ENCODE data around the gene NDUFV3. TPM values are rescaled to one million over a fixed set of nuclear protein-coding genes. Genes with fewer than 3 reads are reported as not detected.

NDUFV3 gene
- total RNA-seq, 2 donors from 2014 or later, result 33.2 to 42.1 TPM

GRCh38 chr21:42853621-42854020, 39.5 kb upstream of the NDUFV3 start:
- WGBS, result 95% methylated on average over 20 of the region's 20 CpGs
- peaks cover 13 to 26% of the 10 kb centered on the region in 2 donors for H3K36me3 ChIP-seq
- H3K9me3 ChIP-seq, result no peaks in the 10 kb centered on the region
- intact Hi-C loops (cut with DNase I), result no loop called here
- H3K4me1 ChIP-seq (replicated peaks), result no peaks in the 10 kb centered on the region
- TF ChIP-seq CTCF (IDR thresholded peaks at IDR 0.05) (no peak), POLR2A (IDR thresholded peaks at IDR 0.05) (no peak), POLR2AphosphoS5 (IDR thresholded peaks at IDR 0.05) (no peak)
- no peaks in the 10 kb centered on the region for H3K27me3 ChIP-seq (replicated peaks; ENCODE audit: insufficient read depth)
- DNase-seq (ENCODE audit: low spot score), result no peak
- no peak overlapping the region for H3K4me3 ChIP-seq
- H3K27ac ChIP-seq, result no peak overlapping the region

GRCh38 chr21:42854246-42855010, 38.7 kb upstream of the NDUFV3 start:
- H3K36me3 ChIP-seq, result peaks cover 13 to 26% of the 10 kb centered on the region in 2 donors
- WGBS, result 92% methylated on average over 28 of the region's 28 CpGs
- no peaks in the 10 kb centered on the region for H3K4me1 ChIP-seq (replicated peaks)
- H3K27ac ChIP-seq, result no peak overlapping the region
- no peaks in the 10 kb centered on the region for H3K9me3 ChIP-seq
- H3K27me3 ChIP-seq (replicated peaks; ENCODE audit: insufficient read depth), result no peaks in the 10 kb centered on the region
- intact Hi-C loops (cut with DNase I), result no loop called here
- no peak for TF ChIP-seq CTCF (IDR thresholded peaks at IDR 0.05)
- TF ChIP-seq POLR2A (IDR thresholded peaks at IDR 0.05), result no peak
- no peak for TF ChIP-seq POLR2AphosphoS5 (IDR thresholded peaks at IDR 0.05)
- no peak overlapping the region for H3K4me3 ChIP-seq
- DNase-seq (ENCODE audit: low spot score), result no peak

DNA sequence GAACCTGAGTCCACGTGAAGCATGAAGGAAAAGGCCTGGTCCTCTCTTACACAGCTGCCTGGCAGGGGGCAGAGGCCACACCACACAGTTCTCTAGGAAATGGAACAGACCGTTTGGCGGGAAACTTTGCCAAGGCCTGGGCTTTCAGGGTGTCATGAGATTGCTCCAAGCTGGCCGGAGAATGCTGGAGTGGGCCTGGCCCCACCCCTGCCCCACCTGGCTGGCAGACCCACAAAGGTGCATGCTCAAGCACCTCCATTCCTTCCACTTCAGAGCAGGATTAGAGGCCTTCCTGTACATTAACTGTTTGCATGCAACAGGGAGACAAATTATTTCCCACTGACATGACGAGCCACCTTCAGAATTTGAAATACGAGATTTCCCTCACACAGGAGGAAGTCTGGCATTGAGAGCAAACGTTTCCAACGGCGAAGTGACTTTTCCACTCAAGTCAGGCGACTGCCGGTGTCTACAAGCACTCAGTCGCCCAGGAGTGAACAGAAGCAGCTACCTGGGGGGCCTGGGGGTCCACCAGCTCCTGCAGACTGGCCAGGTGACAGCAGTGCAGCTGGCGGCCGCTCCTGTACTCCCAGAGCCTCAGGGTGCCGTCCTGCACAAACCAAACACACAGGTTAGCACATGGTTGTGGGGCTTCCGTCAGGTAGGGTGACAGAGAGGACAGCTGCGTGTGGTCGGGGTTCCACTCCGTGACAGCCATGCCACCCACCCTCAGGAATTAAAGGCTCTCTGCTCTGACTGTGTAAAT, 37.8 kb upstream of the NDUFV3 start:
- Histone ChIP-seq H3K27ac (no peak overlapping the region), H3K4me3 (no peak overlapping the region), H3K36me3 (peaks cover 13 to 21% of the 10 kb centered on the region in 2 donors), H3K27me3 (replicated peaks; ENCODE audit: insufficient read depth) (no peaks in the 10 kb centered on the region), H3K4me1 (replicated peaks) (no peaks in the 10 kb centered on the region), H3K9me3 (no peaks in the 10 kb centered on the region)
- no peak for TF ChIP-seq POLR2A (IDR thresholded peaks at IDR 0.05)
- TF ChIP-seq CTCF (IDR thresholded peaks at IDR 0.05), result no peak
- TF ChIP-seq POLR2AphosphoS5 (IDR thresholded peaks at IDR 0.05), result no peak
- WGBS, result 82% methylated on average over 19 of the region's 19 CpGs
- no peak for DNase-seq (ENCODE audit: low spot score)
- intact Hi-C loops (cut with DNase I), result no loop called here

DNA sequence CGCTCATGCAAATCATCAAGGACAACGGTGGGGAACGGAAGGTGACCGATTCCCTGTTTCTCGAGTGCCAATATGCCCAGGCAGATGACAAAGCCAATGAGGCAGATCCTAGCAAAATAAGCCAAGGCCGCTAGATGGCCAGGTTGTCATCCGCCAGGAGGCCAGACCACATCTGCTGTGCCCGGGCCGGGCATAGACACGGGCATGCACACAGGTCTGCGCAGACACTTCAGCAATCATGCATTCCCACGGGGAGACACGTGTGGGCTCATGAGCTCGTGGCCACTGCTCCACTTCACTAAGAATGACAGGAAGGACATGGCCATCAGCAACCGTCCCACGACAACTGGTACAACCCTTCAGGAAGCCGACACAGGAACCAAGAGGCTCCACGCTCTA, 37.2 kb upstream of the NDUFV3 start:
- TF ChIP-seq POLR2AphosphoS5 (IDR thresholded peaks at IDR 0.05), result no peak
- no peak for TF ChIP-seq CTCF (IDR thresholded peaks at IDR 0.05)
- no peak for TF ChIP-seq POLR2A (IDR thresholded peaks at IDR 0.05)
- H3K36me3 ChIP-seq, result peaks cover 13 to 21% of the 10 kb centered on the region in 2 donors

More for the DNA sequence above, 37.2 kb upstream of the NDUFV3 start:
- Histone ChIP-seq H3K4me3 (no peak overlapping the region), H3K27me3 (replicated peaks; ENCODE audit: insufficient read depth) (no peaks in the 10 kb centered on the region), H3K27ac (no peak overlapping the region), H3K9me3 (no peaks in the 10 kb centered on the region), H3K4me1 (replicated peaks) (no peaks in the 10 kb centered on the region)
- DNase-seq (ENCODE audit: low spot score), result no peak
- 87% methylated on average over 18 of the region's 18 CpGs for WGBS
- intact Hi-C loops (cut with DNase I), result no loop called here
